RWPE1 (cell line): ENCODE results near the gene MSRB2.

ENCODE experiments used
- CTCF ChIA-PET: fragments of 350-600 bp; sonication (Branson Sonifier 250); formaldehyde crosslinking; extraction: SDS; loops from one replicate; lab custom pipeline; 2021; lab: Yijun Ruan, JAX
- POLR2A ChIA-PET: fragments of 400-600 bp; formaldehyde crosslinking; extraction: SDS; loops from one replicate; lab custom pipeline; 2020; ENCODE audit warnings: antibody characterized with exemption; ENCODE audit not compliant: low non-redundant PET; lab: Yijun Ruan, JAX
- DNase-seq: peaks from one replicate; pipeline ENCODE4 v3.0.0; 2012; ENCODE audit warnings: low spot score
- H3K27ac ChIP-seq: fragments of 450-650 bp; 2 replicates; pipeline ENCODE4 v1.5.1; 2017
- TF ChIP-seq, protein P1 (sequence below): fragments of 450-650 bp; conservative IDR thresholded peaks from 2 replicates; pipeline ENCODE4 v1.5.1; 2017; ENCODE audit warnings: low read depth, mild to moderate bottlenecking

MSRB2 gene

GRCh38 chr10:23157691-23158369 lies 62.5 kb downstream of the MSRB2 start:
- DNase-seq, result peak; percentile 38
- ChIA-PET POLR2A (no interaction called here), CTCF (interaction anchor here (0.5 to 1.7 kb wide), 18 partner anchors 10 to 1802 kb away, joined by 3 to 13 read pairs (median 4); no protein-coding TSS in a partner anchor)
- H3K27ac ChIP-seq, result no peak overlapping the region
- TF ChIP-seq, protein P1, sequence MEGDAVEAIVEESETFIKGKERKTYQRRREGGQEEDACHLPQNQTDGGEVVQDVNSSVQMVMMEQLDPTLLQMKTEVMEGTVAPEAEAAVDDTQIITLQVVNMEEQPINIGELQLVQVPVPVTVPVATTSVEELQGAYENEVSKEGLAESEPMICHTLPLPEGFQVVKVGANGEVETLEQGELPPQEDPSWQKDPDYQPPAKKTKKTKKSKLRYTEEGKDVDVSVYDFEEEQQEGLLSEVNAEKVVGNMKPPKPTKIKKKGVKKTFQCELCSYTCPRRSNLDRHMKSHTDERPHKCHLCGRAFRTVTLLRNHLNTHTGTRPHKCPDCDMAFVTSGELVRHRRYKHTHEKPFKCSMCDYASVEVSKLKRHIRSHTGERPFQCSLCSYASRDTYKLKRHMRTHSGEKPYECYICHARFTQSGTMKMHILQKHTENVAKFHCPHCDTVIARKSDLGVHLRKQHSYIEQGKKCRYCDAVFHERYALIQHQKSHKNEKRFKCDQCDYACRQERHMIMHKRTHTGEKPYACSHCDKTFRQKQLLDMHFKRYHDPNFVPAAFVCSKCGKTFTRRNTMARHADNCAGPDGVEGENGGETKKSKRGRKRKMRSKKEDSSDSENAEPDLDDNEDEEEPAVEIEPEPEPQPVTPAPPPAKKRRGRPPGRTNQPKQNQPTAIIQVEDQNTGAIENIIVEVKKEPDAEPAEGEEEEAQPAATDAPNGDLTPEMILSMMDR, result no peak

DNA sequence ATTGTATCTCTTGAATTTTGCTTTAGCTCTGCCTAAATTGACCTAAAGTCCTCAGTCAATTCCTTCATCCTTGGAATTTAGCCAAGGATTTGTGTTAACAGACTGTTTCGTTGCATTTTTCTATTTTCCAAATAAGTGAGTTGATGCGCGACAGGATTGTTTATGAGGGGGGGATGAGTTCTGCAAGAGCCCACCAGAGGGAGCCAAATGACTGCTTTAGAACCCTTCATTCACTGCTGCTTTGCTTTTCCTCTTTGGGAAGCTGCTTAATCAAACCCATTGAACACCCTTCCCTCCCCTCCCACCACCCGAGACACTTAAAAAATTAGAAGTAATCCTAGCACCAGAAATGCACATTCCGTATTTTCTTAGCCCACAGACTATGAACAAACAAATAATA lies 63.0 kb downstream of the MSRB2 start:
- CTCF ChIA-PET, result interaction anchor here (0.5 to 1.7 kb wide), 21 partner anchors 8 to 1189 kb away, joined by 3 to 13 read pairs (median 4); no protein-coding TSS in a partner anchor
- peak; percentile 79 for DNase-seq
- no peak overlapping the region for H3K27ac ChIP-seq
- TF ChIP-seq, protein P1, result peak; percentile 87
- POLR2A ChIA-PET, result no interaction called here

GRCh38 chr10:23171232-23171876 lies 76.0 kb downstream of the MSRB2 start:
- ChIA-PET CTCF (no interaction called here), POLR2A (no interaction called here)
- TF ChIP-seq, protein P1, result no peak
- DNase-seq, result peak; percentile 34
- no peak overlapping the region for H3K27ac ChIP-seq
